Dendritic cell treated with granulocyte-macrophage colony-stimulating factor and Interleukin-4, amounts not matched to agents 40 ng/mL and 50 ng/mL, for 4 days (primary cell): ENCODE measurements around the gene DKK1.

Experiments
- H3K27ac Mint-ChIP-seq: one replicate; pipeline ENCODE4 v1.8.0; 2022; ENCODE audit warnings: mild to moderate bottlenecking, mixed read lengths
- H3K27me3 Mint-ChIP-seq: one replicate; pipeline ENCODE4 v1.8.0; 2022; ENCODE audit warnings: mild to moderate bottlenecking, mixed read lengths
- H3K36me3 Mint-ChIP-seq: one replicate; pipeline ENCODE4 v1.8.0; 2022; ENCODE audit warnings: low read depth, mixed read lengths
- H3K4me1 Mint-ChIP-seq: one replicate; pipeline ENCODE4 v1.8.0; 2022; ENCODE audit warnings: low read depth, mixed read lengths
- H3K4me3 Mint-ChIP-seq: one replicate; pipeline ENCODE4 v1.8.0; 2022; ENCODE audit warnings: mild to moderate bottlenecking, moderate library complexity, mixed read lengths
- H3K9me3 Mint-ChIP-seq: one replicate; pipeline ENCODE4 v1.8.0; 2022; ENCODE audit warnings: mixed read lengths
- intact Hi-C: fragments of 100-400 bp; cut with micrococcal nuclease; formaldehyde crosslinking; loops from one replicate; pipeline ENCODE4 v1.15.0; 2022

DKK1 gene, protein sequence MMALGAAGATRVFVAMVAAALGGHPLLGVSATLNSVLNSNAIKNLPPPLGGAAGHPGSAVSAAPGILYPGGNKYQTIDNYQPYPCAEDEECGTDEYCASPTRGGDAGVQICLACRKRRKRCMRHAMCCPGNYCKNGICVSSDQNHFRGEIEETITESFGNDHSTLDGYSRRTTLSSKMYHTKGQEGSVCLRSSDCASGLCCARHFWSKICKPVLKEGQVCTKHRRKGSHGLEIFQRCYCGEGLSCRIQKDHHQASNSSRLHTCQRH

DNA sequence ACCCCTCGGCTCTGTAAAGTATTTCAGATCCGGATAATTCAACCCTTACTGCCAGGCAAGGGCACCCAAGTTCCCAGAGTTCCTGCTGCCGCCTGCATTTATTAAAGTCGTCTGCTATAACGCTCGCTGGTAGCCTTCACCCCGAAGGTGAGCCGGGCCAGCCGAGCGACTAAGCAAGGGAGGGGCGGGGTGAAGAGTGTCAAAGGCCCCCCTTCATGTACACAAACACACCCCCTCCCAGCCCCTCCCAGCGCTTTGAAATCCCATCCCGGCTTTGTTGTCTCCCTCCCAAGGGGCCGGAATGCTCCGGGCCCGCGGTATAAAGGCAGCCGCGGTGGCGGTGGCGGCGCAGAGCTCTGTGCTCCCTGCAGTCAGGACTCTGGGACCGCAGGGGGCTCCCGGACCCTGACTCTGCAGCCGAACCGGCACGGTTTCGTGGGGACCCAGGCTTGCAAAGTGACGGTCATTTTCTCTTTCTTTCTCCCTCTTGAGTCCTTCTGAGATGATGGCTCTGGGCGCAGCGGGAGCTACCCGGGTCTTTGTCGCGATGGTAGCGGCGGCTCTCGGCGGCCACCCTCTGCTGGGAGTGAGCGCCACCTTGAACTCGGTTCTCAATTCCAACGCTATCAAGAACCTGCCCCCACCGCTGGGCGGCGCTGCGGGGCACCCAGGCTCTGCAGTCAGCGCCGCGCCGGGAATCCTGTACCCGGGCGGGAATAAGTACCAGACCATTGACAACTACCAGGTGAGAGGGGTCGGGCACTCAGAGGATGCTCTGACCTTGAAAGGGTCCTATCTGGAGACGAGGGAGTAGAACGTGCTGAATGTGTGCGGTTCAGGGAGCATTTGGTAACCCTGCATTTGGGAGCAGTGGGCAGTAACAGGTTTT lies at the start of gene DKK1:
Gene DKK1 (plus strand): TSS at position 349 of the 889 bp plus-strand sequence. CDS start 154 bp downstream, at position 503.
- peaks cover 20% of the 10 kb centered on the region for H3K4me1 Mint-ChIP-seq
- no peaks in the 10 kb centered on the region for H3K9me3 Mint-ChIP-seq
- peak within 1 kb of the TSS; percentile 40 for H3K4me3 Mint-ChIP-seq
- H3K27me3 Mint-ChIP-seq = peaks cover 58% of the 10 kb centered on the region
- H3K36me3 Mint-ChIP-seq = no peaks in the 10 kb centered on the region
- intact Hi-C loops = no loop called here
- no peak within 1 kb of the TSS for H3K27ac Mint-ChIP-seq

DNA sequence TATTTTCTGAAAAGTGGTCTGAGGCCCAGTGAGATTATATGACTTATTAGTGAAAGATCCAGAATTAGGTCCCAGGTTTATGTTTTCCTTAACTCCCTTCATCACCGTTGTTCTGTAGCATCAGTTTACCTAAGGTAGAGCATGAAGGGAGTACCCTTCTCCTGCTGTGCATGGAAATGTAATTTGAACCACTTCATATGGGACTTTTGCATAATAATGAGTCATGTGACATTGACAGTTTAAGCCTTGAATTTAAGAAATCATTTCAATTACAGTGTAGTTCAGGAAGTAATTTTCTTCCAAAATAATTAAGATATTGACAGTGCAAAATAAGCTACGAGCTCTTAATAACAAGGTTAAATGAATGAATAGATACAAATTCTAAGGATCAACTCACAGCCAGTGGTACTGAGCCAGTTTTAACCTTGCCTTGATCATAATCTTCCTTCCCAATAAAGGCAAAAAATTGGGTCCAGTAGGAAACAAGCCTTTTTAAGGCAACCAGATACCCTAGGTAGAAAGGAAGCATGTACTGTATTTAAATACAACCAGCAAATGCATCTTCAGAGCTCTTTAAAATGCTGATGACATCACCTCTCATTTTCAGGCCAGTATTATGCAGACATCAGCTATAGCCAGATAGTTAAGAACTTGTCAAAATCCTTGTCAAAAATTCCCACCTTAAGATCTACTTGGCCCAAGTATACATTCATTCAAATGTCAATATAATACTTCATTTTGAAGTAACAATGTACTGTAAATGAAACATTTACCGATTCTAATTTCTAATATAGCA lies 48.8 kb upstream of the DKK1 start:
- Mint-ChIP-seq H3K27ac (no peak overlapping the region), H3K36me3 (no peaks in the 10 kb centered on the region), H3K4me1 (no peaks in the 10 kb centered on the region), H3K27me3 (no peaks in the 10 kb centered on the region), H3K4me3 (no peak overlapping the region), H3K9me3 (no peaks in the 10 kb centered on the region)
- intact Hi-C loops = no loop called here

DNA sequence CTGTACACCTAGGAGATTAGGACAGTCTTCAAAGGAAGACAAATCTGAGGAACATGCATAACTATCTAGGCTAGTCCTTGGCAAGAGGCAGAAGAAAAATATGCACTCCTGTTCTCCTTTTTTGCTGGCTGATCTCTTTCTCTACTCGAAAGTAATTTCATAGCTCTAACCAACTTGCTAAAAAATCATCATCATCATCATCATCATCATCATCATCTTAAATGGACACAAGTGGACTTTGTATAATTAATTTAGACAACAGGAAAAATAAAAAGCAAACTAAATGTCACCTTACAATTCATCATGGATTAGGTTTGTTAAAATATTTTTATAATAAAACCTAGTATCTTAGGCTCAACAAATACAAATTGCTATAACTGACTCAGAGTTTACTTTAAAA lies 47.2 kb upstream of the DKK1 start:
- H3K4me3 Mint-ChIP-seq = no peak overlapping the region
- H3K27ac Mint-ChIP-seq = no peak overlapping the region
- intact Hi-C loops = no loop called here
- no peaks in the 10 kb centered on the region for H3K36me3 Mint-ChIP-seq
- H3K9me3 Mint-ChIP-seq = no peaks in the 10 kb centered on the region
- H3K27me3 Mint-ChIP-seq = no peaks in the 10 kb centered on the region
- no peaks in the 10 kb centered on the region for H3K4me1 Mint-ChIP-seq

DNA sequence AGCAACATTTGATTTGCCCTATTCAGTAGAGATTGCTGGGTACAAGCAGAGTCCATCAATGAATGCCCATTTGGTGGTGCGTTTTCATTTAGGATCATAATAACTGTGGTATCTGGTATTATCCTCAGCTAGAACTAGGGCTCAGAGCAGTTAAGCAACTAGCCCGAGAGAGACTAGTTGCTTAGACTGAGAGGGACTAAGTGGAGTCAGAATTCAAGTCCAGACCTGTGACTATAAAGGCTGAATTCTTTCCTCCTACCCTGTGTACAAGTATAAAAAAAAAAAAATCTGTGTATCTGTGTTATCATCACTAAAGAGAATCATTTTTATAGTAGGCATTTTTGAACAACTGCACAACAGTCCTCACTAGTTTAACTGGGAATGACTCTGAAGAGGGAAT lies 45.3 kb upstream of the DKK1 start:
- H3K4me1 Mint-ChIP-seq = no peaks in the 10 kb centered on the region
- no peaks in the 10 kb centered on the region for H3K36me3 Mint-ChIP-seq
- no peak overlapping the region for H3K27ac Mint-ChIP-seq
- H3K27me3 Mint-ChIP-seq = no peaks in the 10 kb centered on the region
- H3K4me3 Mint-ChIP-seq = no peak overlapping the region
- intact Hi-C loops = no loop called here
- no peaks in the 10 kb centered on the region for H3K9me3 Mint-ChIP-seq

DNA sequence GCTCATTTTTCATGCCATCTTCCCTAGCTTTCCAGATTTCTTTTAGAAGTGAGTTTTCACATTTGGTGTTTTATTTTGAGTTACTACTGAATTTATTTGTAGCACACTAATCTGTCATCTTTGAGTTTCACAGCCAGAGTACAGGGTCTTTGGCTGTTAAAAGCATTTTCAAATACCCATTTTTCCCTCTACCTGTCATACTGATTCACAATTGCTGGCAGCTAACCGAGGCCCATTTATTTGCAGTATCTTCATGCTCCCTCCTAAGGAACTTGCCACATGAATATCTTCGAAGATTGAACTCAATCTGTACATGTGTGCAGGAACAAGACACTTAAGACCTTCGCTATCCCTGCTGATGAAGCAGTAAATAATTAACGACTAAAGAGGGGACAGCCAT lies 44.8 kb upstream of the DKK1 start:
- H3K9me3 Mint-ChIP-seq = no peaks in the 10 kb centered on the region
- no peak overlapping the region for H3K27ac Mint-ChIP-seq
- no peaks in the 10 kb centered on the region for H3K4me1 Mint-ChIP-seq
- H3K36me3 Mint-ChIP-seq = no peaks in the 10 kb centered on the region
- H3K4me3 Mint-ChIP-seq = no peak overlapping the region
- intact Hi-C loops = no loop called here
- no peaks in the 10 kb centered on the region for H3K27me3 Mint-ChIP-seq

DNA sequence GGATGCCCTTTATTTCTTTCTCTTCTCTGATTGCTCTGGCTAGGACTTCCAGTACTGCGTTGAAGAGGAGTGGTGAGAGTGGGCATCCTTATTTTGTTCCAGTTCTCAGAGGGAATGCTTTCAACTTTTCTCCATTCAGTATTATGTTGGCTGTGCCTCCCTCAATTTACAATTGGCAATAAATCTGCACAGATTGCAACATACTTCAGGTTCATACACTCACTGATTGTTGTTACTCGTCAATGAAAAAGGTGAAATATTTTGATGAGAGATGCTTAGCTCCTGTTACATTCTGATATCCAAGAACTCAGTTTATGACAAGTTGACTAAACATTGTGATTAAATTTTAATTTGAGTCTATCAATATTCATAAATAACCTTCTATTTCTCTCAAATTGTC lies 37.9 kb upstream of the DKK1 start:
- no peak overlapping the region for H3K27ac Mint-ChIP-seq
- no peak overlapping the region for H3K4me3 Mint-ChIP-seq
- peaks cover 5% of the 10 kb centered on the region for H3K9me3 Mint-ChIP-seq
- no peaks in the 10 kb centered on the region for H3K27me3 Mint-ChIP-seq
- no peaks in the 10 kb centered on the region for H3K4me1 Mint-ChIP-seq
- H3K36me3 Mint-ChIP-seq = no peaks in the 10 kb centered on the region
- intact Hi-C loops = no loop called here

DNA sequence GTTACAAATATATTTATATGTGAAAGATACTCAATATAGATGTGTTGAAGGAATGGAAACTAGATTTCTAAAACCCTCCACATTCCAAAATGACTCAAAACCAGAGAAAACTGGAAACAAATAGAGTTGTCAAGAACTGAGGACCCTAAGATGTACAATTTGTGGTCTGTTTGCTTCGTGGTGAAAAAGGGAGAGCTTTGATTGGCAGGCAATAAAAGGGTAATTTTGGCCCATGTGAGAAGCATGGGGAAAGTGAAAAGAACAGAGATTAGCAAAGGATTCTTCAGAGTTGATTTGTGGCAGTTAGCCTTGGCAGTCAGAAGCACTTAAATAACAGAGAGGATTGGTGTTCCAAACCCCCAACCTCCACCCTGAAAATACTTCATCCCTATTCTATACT lies 37.1 kb upstream of the DKK1 start:
- H3K9me3 Mint-ChIP-seq = peaks cover 5% of the 10 kb centered on the region
- no peak overlapping the region for H3K4me3 Mint-ChIP-seq
- H3K4me1 Mint-ChIP-seq = no peaks in the 10 kb centered on the region
- H3K36me3 Mint-ChIP-seq = no peaks in the 10 kb centered on the region
- no peak overlapping the region for H3K27ac Mint-ChIP-seq
- no peaks in the 10 kb centered on the region for H3K27me3 Mint-ChIP-seq
- intact Hi-C loops = no loop called here

DNA sequence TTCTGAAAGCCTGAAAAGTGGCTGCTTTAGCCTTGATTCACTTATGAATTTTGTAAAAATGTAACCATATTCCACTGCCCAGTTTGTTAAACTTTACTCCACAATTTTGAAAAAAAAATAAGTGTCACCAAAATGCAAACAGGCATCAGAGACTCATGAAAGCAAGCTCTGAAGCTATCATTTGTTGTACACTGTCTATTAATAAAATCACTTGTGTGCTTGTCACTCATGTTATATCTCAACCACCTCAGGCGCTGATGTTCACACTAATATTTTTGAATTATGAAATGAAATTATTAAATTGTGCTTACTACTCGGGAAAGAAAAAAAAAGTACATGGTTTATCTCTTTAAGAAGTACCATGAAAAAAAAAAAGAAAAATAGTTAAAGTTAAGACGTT lies 34.5 kb upstream of the DKK1 start:
- Mint-ChIP-seq H3K4me1 (no peaks in the 10 kb centered on the region), H3K9me3 (peaks cover 5% of the 10 kb centered on the region), H3K27me3 (no peaks in the 10 kb centered on the region), H3K27ac (no peak overlapping the region), H3K36me3 (no peaks in the 10 kb centered on the region), H3K4me3 (no peak overlapping the region)
- intact Hi-C loops = no loop called here

DNA sequence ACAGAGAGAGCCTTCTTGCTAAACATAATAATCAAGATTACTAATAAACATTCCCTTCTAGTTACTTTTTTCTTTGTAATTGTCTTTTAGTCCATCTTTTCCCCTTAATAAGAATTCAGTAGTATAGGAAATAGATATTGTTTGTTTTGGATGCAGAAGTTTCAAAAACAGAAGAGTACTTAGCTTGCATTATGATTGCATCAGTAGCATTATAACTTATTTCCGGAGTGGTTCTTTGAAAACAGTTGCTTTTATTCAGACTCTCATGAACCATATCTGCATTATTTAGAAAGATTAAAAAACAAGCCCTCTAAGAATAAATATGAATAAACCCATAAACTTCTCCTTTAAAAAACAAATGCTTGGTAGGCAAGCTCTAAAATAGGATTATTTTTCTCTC lies 34.0 kb upstream of the DKK1 start:
- H3K27me3 Mint-ChIP-seq = no peaks in the 10 kb centered on the region
- peaks cover 5% of the 10 kb centered on the region for H3K9me3 Mint-ChIP-seq
- no peaks in the 10 kb centered on the region for H3K4me1 Mint-ChIP-seq
- intact Hi-C loops = no loop called here
- H3K4me3 Mint-ChIP-seq = no peak overlapping the region
- H3K27ac Mint-ChIP-seq = no peak overlapping the region
- no peaks in the 10 kb centered on the region for H3K36me3 Mint-ChIP-seq

DNA sequence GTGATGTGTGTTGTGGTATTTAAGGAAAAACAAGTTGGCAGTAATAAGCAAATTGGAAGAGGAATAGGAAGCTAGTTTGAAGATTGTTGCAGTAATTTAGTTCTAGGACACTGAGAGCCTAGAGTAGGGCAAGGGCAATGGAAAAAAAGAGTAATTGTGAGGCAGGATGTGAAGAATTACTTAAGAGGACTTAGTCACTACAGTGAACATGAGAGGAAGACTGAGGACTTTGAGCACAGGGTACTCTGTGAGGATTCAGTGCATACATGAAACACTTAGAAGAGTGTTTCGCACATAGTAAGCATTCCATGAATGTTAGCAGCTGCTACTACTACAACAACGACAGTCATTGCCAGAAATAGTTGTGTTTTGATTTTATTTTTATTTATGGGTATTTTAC lies 30.9 kb upstream of the DKK1 start:
- Mint-ChIP-seq H3K36me3 (no peaks in the 10 kb centered on the region), H3K27me3 (no peaks in the 10 kb centered on the region), H3K4me3 (no peak overlapping the region), H3K27ac (no peak overlapping the region), H3K9me3 (no peaks in the 10 kb centered on the region), H3K4me1 (no peaks in the 10 kb centered on the region)
- intact Hi-C loops = no loop called here

DNA sequence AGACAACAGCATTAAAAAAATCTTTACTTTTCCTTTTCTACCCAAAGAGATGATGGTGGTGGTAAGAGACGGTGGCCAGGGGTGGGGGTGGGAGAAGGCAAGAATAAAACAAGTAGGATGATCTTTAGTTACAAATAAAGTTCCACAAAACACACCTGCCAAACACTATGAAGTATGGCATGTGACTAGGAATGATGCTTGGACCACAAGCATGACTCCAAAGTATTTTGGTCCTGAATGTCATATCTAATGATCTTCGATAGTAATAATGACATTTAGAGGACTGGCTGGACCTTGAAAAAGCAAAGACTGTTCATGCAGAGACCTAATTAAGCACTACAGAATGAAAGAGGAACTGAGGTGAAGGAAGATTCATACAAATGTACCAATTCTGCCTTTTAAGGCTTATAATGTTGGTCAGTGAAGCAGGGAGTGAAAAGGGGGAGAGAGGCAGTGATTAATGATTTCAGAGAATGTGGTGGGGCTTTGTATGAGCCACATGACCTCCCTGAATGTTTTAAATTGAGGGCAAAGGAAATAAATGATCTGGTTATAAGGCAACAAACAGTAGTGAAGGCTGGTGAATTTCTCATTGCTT lies 29.6 kb upstream of the DKK1 start:
- Mint-ChIP-seq H3K27me3 (no peaks in the 10 kb centered on the region), H3K4me3 (no peak overlapping the region), H3K9me3 (no peaks in the 10 kb centered on the region), H3K36me3 (no peaks in the 10 kb centered on the region), H3K27ac (no peak overlapping the region), H3K4me1 (no peaks in the 10 kb centered on the region)
- intact Hi-C loops = no loop called here

DNA sequence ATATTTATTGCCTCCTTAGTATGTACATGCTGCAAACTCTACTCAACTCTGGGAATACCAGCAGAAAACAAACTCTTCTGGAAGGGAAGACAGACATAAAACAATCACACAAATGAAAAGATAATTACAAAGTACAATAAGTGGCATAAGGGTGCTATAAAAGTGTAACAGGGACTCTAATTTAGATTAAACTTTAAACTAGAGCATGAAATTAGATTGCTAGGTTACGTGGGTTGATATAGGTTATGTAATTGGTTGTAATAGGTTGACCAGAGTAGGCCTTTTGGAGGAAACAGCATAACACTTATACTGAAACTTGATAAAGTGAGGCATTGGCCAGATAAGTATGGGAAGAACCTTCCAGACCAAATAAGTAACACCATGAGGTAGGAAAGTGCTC lies 26.2 kb upstream of the DKK1 start:
- no peaks in the 10 kb centered on the region for H3K4me1 Mint-ChIP-seq
- H3K27ac Mint-ChIP-seq = no peak overlapping the region
- intact Hi-C loops = no loop called here
- H3K4me3 Mint-ChIP-seq = no peak overlapping the region
- no peaks in the 10 kb centered on the region for H3K27me3 Mint-ChIP-seq
- no peaks in the 10 kb centered on the region for H3K9me3 Mint-ChIP-seq
- H3K36me3 Mint-ChIP-seq = no peaks in the 10 kb centered on the region

DNA sequence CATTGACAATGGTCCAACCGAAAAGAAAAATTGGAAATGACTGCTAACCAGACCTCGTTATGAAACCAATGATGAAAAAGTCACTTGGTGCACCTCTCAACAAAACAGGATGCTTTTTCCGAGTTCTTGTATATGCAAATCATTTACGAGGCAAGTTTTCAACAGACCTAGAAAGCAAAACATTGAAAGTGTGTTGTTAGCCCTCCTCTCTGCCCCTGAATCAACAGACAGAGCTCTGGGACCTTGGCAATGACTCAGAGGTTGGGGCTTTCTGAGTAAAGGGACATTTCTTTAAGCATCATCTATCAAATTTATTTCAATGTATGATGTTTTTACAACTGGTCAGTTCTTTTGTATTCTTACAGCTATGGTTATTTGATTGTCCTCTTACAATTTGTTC lies 16.3 kb upstream of the DKK1 start:
- Mint-ChIP-seq H3K9me3 (no peaks in the 10 kb centered on the region), H3K27me3 (no peaks in the 10 kb centered on the region), H3K4me1 (no peaks in the 10 kb centered on the region), H3K27ac (no peak overlapping the region), H3K36me3 (no peaks in the 10 kb centered on the region), H3K4me3 (no peak overlapping the region)
- intact Hi-C loops = no loop called here
